Left ventricle myocardium inferior (tissue), 1 donor: Measurements from ENCODE around the gene KAZN. TPM values are rescaled to one million over a fixed set of nuclear protein-coding genes. Genes with fewer than 3 reads are reported as not detected.

Experiments used
- DNase-seq: peaks from one replicate; pipeline ENCODE4 v3.0.0-alpha.2; 2020
- H3K27ac ChIP-seq: fragments of 200-600 bp; replicated peaks from 2 replicates; pipeline ENCODE4 v1.8.0; 2021
- H3K27me3 ChIP-seq: fragments of 200-600 bp; 2 replicates; pipeline ENCODE4 v1.8.0; 2021; ENCODE audit warnings: low read depth
- H3K36me3 ChIP-seq: fragments of 200-600 bp; 2 replicates; pipeline ENCODE4 v1.8.0; 2021
- H3K4me1 ChIP-seq: fragments of 200-600 bp; 2 replicates; pipeline ENCODE4 v1.8.0; 2021
- H3K4me3 ChIP-seq: fragments of 200-600 bp; 2 replicates; pipeline ENCODE4 v1.8.0; 2021; ENCODE audit warnings: mild to moderate bottlenecking, moderate library complexity
- H3K9me3 ChIP-seq: fragments of 200-600 bp; replicated peaks from 2 replicates; pipeline ENCODE4 v1.8.0; 2021
- CTCF ChIP-seq: fragments of 200-600 bp; IDR thresholded peaks from 2 replicates; pipeline ENCODE4 v1.8.0; 2021; ENCODE audit warnings: antibody characterized with exemption, mild to moderate bottlenecking, borderline replicate concordance
- intact Hi-C: fragments of 100-400 bp; cut with micrococcal nuclease; formaldehyde crosslinking; loops from one replicate; pipeline ENCODE4 v1.11.0; 2022
- total RNA-seq: library from RNA; stranded (reverse); fragmentation: NEBNext Ultra II Directional; extraction: Animal tissue kit (Norgen Biotek cat#: 25700); gene quantifications from one replicate; pipeline ENCODE4 v1.2.1, GENCODE V29; 2021
- donor health status: DM: no; HTN: yes; CAD: no; lungs with severe emphysema.

Gene KAZN
- total RNA-seq, 1 donor from 2014 or later, result 2.2 TPM

- intact Hi-C loops, result no loop called here
- no peak for TF ChIP-seq CTCF
- Histone ChIP-seq H3K27ac (no peak overlapping the region), H3K9me3 (no peaks in the 10 kb centered on the region), H3K4me1 (no peaks in the 10 kb centered on the region), H3K4me3 (no peak overlapping the region), H3K27me3 (peaks cover 57% of the 10 kb centered on the region), H3K36me3 (no peaks in the 10 kb centered on the region)
- no peak for DNase-seq
These were observed 224.5 kb downstream of the KAZN start for GRCh38 chr1:14822996-14823395.

GRCh38 chr1:14824314-14824915 lies 225.9 kb downstream of the KAZN start:
- H3K27me3 ChIP-seq, result peaks cover 54% of the 10 kb centered on the region
- H3K4me1 ChIP-seq, result no peaks in the 10 kb centered on the region
- H3K36me3 ChIP-seq, result no peaks in the 10 kb centered on the region
- no peaks in the 10 kb centered on the region for H3K9me3 ChIP-seq
- no peak overlapping the region for H3K27ac ChIP-seq
- no peak overlapping the region for H3K4me3 ChIP-seq
- TF ChIP-seq CTCF, result no peak
- no peak for DNase-seq
- intact Hi-C loops, result no loop called here

GRCh38 chr1:14825396-14825795 lies 226.9 kb downstream of the KAZN start:
- Histone ChIP-seq H3K4me3 (no peak overlapping the region), H3K9me3 (no peaks in the 10 kb centered on the region), H3K4me1 (no peaks in the 10 kb centered on the region), H3K27me3 (peaks cover 49% of the 10 kb centered on the region), H3K27ac (no peak overlapping the region), H3K36me3 (no peaks in the 10 kb centered on the region)
- DNase-seq, result no peak
- TF ChIP-seq CTCF, result no peak
- intact Hi-C loops, result no loop called here

GRCh38 chr1:14826172-14826636 lies 227.7 kb downstream of the KAZN start:
- H3K4me3 ChIP-seq, result no peak overlapping the region
- peaks cover 54% of the 10 kb centered on the region for H3K27me3 ChIP-seq
- no peaks in the 10 kb centered on the region for H3K36me3 ChIP-seq
- no peaks in the 10 kb centered on the region for H3K9me3 ChIP-seq
- no peak overlapping the region for H3K27ac ChIP-seq
- no peak for TF ChIP-seq CTCF
- intact Hi-C loops, result no loop called here
- no peaks in the 10 kb centered on the region for H3K4me1 ChIP-seq
- no peak for DNase-seq

GRCh38 chr1:14826731-14827326 lies 228.3 kb downstream of the KAZN start:
- Histone ChIP-seq H3K4me3 (no peak overlapping the region), H3K9me3 (no peaks in the 10 kb centered on the region), H3K27me3 (peaks cover 48% of the 10 kb centered on the region), H3K4me1 (no peaks in the 10 kb centered on the region), H3K27ac (no peak overlapping the region), H3K36me3 (no peaks in the 10 kb centered on the region)
- TF ChIP-seq CTCF, result no peak
- no peak for DNase-seq
- intact Hi-C loops, result no loop called here
